GM18502 (cell line): ENCODE results near the gene KNSTRN.

Experiments
- ATAC-seq: cut with Tn5 transposase; IDR thresholded peaks from one replicate; pipeline ENCODE4 v1.9.1; 2021; ENCODE audit warnings: mild to moderate bottlenecking; ENCODE audit not compliant: unreplicated experiment, poor library complexity

KNSTRN gene

GRCh38 chr15:40365016-40365415 lies 17.5 kb upstream of the KNSTRN start:
- no peak for ATAC-seq

GRCh38 chr15:40365624-40366456 lies 16.7 kb upstream of the KNSTRN start:
- no peak for ATAC-seq

- ATAC-seq = no peak
Observed at GRCh38 chr15:40366457-40367370, 15.8 kb upstream of the KNSTRN start.

GRCh38 chr15:40367371-40367685 lies 15.2 kb upstream of the KNSTRN start:
- ATAC-seq = no peak

GRCh38 chr15:40367686-40368611 lies 14.6 kb upstream of the KNSTRN start:
- peak; percentile 86 for ATAC-seq

GRCh38 chr15:40368719-40369473 lies 13.6 kb upstream of the KNSTRN start:
- ATAC-seq = no peak

- no peak for ATAC-seq
Observed at GRCh38 chr15:40369474-40369869, 13.0 kb upstream of the KNSTRN start.

GRCh38 chr15:40369971-40370370 lies 12.6 kb upstream of the KNSTRN start:
- ATAC-seq = no peak

- ATAC-seq = no peak
Observed at GRCh38 chr15:40372981-40373380, 9.5 kb upstream of the KNSTRN start.

GRCh38 chr15:40377606-40378005 lies 4.9 kb upstream of the KNSTRN start:
- no peak for ATAC-seq

GRCh38 chr15:40379374-40379773 lies 3.1 kb upstream of the KNSTRN start:
- no peak for ATAC-seq

- no peak for ATAC-seq
Observed at GRCh38 chr15:40379853-40380252, 2.7 kb upstream of the KNSTRN start.

- ATAC-seq = no peak
Observed at GRCh38 chr15:40380636-40381035, 1.9 kb upstream of the KNSTRN start.

GRCh38 chr15:40381818-40382529 lies 547 bp upstream of the KNSTRN start:
- ATAC-seq = no peak

- ATAC-seq = no peak
Observed at GRCh38 chr15:40386480-40386879, 4.0 kb downstream of the KNSTRN start.

- ATAC-seq = no peak
Observed at GRCh38 chr15:40388941-40389823, 6.7 kb downstream of the KNSTRN start.

GRCh38 chr15:40389824-40390595 lies 7.5 kb downstream of the KNSTRN start:
- no peak for ATAC-seq
